Measurements from ENCODE around the gene POSTN.
"Not testable (repeated sequence)": the region's sequence is repeated elsewhere in the genome, so short reads cannot be mapped to it uniquely, and the experiment has no call there.

DNA sequence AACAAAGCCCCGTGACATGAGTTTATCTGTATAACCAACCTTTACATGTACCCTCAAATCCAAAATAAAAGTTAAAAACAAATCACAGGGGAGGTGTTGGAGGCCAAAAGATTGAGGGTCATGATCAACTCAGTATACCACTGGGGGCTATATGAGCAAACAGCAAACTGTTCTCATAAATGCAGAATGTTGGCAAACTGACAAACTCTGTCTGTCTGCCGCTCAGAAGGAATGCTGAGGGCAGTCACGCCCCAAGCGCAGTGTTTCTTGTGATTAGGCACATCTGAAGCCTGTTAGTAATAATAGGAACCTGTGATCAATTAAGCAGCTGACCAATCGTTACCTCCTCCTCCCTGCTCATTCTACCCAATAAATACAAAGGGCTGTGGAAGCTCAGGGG, 39.8 kb downstream of the POSTN start:
- TF ChIP-seq, protein P1, sequence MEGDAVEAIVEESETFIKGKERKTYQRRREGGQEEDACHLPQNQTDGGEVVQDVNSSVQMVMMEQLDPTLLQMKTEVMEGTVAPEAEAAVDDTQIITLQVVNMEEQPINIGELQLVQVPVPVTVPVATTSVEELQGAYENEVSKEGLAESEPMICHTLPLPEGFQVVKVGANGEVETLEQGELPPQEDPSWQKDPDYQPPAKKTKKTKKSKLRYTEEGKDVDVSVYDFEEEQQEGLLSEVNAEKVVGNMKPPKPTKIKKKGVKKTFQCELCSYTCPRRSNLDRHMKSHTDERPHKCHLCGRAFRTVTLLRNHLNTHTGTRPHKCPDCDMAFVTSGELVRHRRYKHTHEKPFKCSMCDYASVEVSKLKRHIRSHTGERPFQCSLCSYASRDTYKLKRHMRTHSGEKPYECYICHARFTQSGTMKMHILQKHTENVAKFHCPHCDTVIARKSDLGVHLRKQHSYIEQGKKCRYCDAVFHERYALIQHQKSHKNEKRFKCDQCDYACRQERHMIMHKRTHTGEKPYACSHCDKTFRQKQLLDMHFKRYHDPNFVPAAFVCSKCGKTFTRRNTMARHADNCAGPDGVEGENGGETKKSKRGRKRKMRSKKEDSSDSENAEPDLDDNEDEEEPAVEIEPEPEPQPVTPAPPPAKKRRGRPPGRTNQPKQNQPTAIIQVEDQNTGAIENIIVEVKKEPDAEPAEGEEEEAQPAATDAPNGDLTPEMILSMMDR (IDR thresholded peaks at IDR 0.05; ENCODE audit: low read depth, low read length, missing input control), result not testable (repeated sequence)
- TF ChIP-seq, protein P2, sequence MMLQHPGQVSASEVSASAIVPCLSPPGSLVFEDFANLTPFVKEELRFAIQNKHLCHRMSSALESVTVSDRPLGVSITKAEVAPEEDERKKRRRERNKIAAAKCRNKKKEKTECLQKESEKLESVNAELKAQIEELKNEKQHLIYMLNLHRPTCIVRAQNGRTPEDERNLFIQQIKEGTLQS (IDR thresholded peaks at IDR 0.05), result not testable (repeated sequence)
- not testable (repeated sequence) for TF ChIP-seq SP1 (IDR thresholded peaks at IDR 0.05); RAD21 (IDR thresholded peaks at IDR 0.05); TAF1 (conservative IDR thresholded peaks at IDR 0.05)
- TF ChIP-seq, protein P3, sequence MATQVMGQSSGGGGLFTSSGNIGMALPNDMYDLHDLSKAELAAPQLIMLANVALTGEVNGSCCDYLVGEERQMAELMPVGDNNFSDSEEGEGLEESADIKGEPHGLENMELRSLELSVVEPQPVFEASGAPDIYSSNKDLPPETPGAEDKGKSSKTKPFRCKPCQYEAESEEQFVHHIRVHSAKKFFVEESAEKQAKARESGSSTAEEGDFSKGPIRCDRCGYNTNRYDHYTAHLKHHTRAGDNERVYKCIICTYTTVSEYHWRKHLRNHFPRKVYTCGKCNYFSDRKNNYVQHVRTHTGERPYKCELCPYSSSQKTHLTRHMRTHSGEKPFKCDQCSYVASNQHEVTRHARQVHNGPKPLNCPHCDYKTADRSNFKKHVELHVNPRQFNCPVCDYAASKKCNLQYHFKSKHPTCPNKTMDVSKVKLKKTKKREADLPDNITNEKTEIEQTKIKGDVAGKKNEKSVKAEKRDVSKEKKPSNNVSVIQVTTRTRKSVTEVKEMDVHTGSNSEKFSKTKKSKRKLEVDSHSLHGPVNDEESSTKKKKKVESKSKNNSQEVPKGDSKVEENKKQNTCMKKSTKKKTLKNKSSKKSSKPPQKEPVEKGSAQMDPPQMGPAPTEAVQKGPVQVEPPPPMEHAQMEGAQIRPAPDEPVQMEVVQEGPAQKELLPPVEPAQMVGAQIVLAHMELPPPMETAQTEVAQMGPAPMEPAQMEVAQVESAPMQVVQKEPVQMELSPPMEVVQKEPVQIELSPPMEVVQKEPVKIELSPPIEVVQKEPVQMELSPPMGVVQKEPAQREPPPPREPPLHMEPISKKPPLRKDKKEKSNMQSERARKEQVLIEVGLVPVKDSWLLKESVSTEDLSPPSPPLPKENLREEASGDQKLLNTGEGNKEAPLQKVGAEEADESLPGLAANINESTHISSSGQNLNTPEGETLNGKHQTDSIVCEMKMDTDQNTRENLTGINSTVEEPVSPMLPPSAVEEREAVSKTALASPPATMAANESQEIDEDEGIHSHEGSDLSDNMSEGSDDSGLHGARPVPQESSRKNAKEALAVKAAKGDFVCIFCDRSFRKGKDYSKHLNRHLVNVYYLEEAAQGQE (IDR thresholded peaks at IDR 0.05), result not testable (repeated sequence)
- TF ChIP-seq, protein P4, sequence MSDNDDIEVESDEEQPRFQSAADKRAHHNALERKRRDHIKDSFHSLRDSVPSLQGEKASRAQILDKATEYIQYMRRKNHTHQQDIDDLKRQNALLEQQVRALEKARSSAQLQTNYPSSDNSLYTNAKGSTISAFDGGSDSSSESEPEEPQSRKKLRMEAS (IDR thresholded peaks at IDR 0.05), result not testable (repeated sequence)

Data from liver (tissue), 3 donors.